Heart left ventricle (tissue), 16 donors: ENCODE data around the gene UBE2H. TPM values are rescaled to one million over a fixed set of nuclear protein-coding genes. Genes with fewer than 3 reads are reported as not detected.

Source experiments
- ATAC-seq, 4 donors: fragments of 200-7000 bp; cut with Tn5 transposase; one replicate each; pipeline ENCODE4 v1.9.1; 2020 to 2022; ENCODE audit warnings: moderate library complexity in 4 of 4, mild to moderate bottlenecking in 3 of 4, moderate number of reproducible peaks in 1 of 4
- DNase-seq, 5 donors: peaks; one replicate each; pipeline ENCODE4 v3.0.0-alpha.2; 2020
- H3K27ac ChIP-seq, 12 donors: fragments of 200-600 bp; sonication (generic) in 4 of 12; one replicate each; pipeline versions ENCODE4 v1.5.0 to v1.8.0; 2016 to 2022; ENCODE audit warnings: mild to moderate bottlenecking in 2 of 12
- H3K27me3 ChIP-seq, 9 donors: fragments of 200-600 bp; sonication (generic) in 2 of 9; one replicate each; pipeline versions ENCODE4 v1.5.1 to v1.8.0; 2016 to 2022; ENCODE audit warnings: mild to moderate bottlenecking in 3 of 9
- H3K36me3 ChIP-seq, 9 donors: fragments of 200-600 bp; sonication (generic) in 2 of 9; one replicate each; pipeline versions ENCODE4 v1.5.0 to v1.8.0; 2018 to 2022; ENCODE audit warnings: mild to moderate bottlenecking in 2 of 9
- H3K4me1 ChIP-seq, 12 donors: fragments of 200-600 bp; sonication (generic) in 4 of 12; one replicate each; pipeline versions ENCODE4 v1.5.0 to v1.8.0; 2016 to 2022; ENCODE audit warnings: mild to moderate bottlenecking in 3 of 12
- H3K4me3 ChIP-seq, 12 donors: fragments of 200-600 bp; sonication (generic) in 4 of 12; one replicate each; pipeline versions ENCODE4 v1.5.0 to v1.8.0; 2017 to 2022; ENCODE audit warnings: mild to moderate bottlenecking in 9 of 12, moderate library complexity in 4 of 12
- H3K9me3 ChIP-seq, 12 donors: fragments of 200-600 bp; sonication (generic) in 4 of 12; one replicate each; pipeline versions ENCODE4 v1.5.0 to v1.8.0; 2016 to 2022; ENCODE audit warnings: mild to moderate bottlenecking in 1 of 12
- POLR2A ChIP-seq, 2 donors: fragments of 450-650 bp; IDR thresholded peaks; one replicate each; pipeline ENCODE4 v1.6.1; 2017; ENCODE audit warnings: antibody characterized with exemption in 2 of 2, mild to moderate bottlenecking in 2 of 2, moderate library complexity in 2 of 2
- WGBS, 4 donors: extraction: QIAGEN DNeasy Blood & Tissue Kit in 2 of 4; methylation state at CpG; one replicate each; pipeline versions ENCODE4 v1.1.5 to v1.1.7; 2013 to 2018; 5-methylcytosine and 5-hydroxymethylcytosine counted together
- intact Hi-C, 10 donors: fragments of 100-400 bp; cut with DNase I; formaldehyde crosslinking; loops; one replicate each; pipeline versions ENCODE4 v1.11.1 to v1.14.2; 2022
- polyA plus RNA-seq, 2 donors: library from polyadenylated mRNA; stranded (reverse); fragments of 200-250 nt; gene quantifications; one replicate each; pipeline ENCODE4 v1.2.3, GENCODE V29; 2013
- total RNA-seq, 9 donors: library from RNA; depleted of rRNA in 2 of 9; stranded (reverse); fragments of >200 nt in 2 of 9; fragmentation: NEBNext Ultra II Directional in 3 of 9; extraction: Animal tissue kit (Norgen Biotek cat#: 25700) in 3 of 9; gene quantifications; one replicate each; pipeline versions ENCODE4 v1.1.0 to v1.2.4, GENCODE V29; 2016 to 2023
- TF ChIP-seq, protein P1 (sequence below), 12 donors: fragments of 200-600 bp; sonication (generic) in 4 of 12; IDR thresholded peaks; one replicate each; pipeline versions ENCODE4 v1.5.0 to v1.8.0; 2018 to 2022; ENCODE audit warnings: antibody characterized with exemption in 12 of 12, mild to moderate bottlenecking in 5 of 12
- donor health status: ischemic (EF 13 %, LVEDD 7.1; RV severe dilation, severe dysfunction).
- donor health status: healthy with polysubstance abuse.
- donor health status: DM: no; HTN: yes; CAD: no.
- donor health status: DM: no; HTN: no; CAD: no.
- donor health status: ischemic (EF 25% LVEDD 6.9; RV normal size, moderate dysfunction).
- donor health status: ischemic (EF 25% LVEDD 5.7; RV mildly dilated, moderate dysfunction).
- donor health status: healthy.
- donor health status: DM: yes; HTN: yes; CAD: no.
- donor health status: ischemic (EF 35%, LVEDD 5.7; RV mildly dilated, moderate dysfunction).
- donor health status: nonischemic (EF 11% LVEDD 7.7; RV severe dilation, severe dysfunction).
- donor health status: DM: yes; HTN: yes; CAD: no.
- donor health status: PGD.
- donor health status: ischemic (EF 29% LVEDD 5.4; RV normal size, mild dysfunction).
- donor health status: nonischemic (EF 23%, LVEDD 6.1; RV moderate dilation, normal function).

The UBE2H gene
- total and polyA plus RNA-seq, 11 donors, result 46.5 to 219 (median 112) TPM

DNA sequence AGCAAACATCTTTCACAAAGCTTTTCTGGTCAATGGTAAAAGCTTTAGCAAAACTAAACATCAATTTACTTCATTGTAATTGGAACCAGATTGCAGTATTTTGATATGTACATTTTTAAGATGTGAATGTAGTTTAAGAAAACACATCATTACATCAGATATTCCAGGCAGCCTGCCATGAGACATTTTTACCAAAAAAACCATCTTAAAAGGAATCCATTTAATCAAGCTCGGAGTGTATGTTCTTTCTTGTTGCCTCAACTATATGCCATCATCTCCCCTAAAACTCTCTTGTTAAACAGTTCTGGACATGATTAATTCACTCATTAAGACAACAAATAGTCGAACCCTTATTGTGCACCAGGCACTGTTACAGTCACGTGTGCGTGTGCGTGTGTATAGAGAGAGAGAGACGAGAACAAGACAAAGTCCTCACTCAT lies 97.5 kb downstream of the UBE2H start:
- Histone ChIP-seq H3K4me3 (no peak overlapping the region), H3K36me3 (peaks cover 0 to 18% (median 0%) of the 10 kb centered on the region in 9 donors), H3K27ac (peak overlapping the region in 3 of 12 donors; percentile 4 to 9 (median 6)), H3K4me1 (peaks cover 3 to 75% (median 49%) of the 10 kb centered on the region in 12 donors), H3K9me3 (no peaks in the 10 kb centered on the region), H3K27me3 (no peaks in the 10 kb centered on the region)
- WGBS, 4 donors, result 84 to 89% (median 87%) methylated on average over 6 of the region's 6 CpGs
- DNase-seq, result no peak
- ATAC-seq, result no peak
- TF ChIP-seq POLR2A (IDR thresholded peaks at IDR 0.05), result no peak
- TF ChIP-seq, protein P1, sequence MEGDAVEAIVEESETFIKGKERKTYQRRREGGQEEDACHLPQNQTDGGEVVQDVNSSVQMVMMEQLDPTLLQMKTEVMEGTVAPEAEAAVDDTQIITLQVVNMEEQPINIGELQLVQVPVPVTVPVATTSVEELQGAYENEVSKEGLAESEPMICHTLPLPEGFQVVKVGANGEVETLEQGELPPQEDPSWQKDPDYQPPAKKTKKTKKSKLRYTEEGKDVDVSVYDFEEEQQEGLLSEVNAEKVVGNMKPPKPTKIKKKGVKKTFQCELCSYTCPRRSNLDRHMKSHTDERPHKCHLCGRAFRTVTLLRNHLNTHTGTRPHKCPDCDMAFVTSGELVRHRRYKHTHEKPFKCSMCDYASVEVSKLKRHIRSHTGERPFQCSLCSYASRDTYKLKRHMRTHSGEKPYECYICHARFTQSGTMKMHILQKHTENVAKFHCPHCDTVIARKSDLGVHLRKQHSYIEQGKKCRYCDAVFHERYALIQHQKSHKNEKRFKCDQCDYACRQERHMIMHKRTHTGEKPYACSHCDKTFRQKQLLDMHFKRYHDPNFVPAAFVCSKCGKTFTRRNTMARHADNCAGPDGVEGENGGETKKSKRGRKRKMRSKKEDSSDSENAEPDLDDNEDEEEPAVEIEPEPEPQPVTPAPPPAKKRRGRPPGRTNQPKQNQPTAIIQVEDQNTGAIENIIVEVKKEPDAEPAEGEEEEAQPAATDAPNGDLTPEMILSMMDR (IDR thresholded peaks at IDR 0.05), result no peak
- intact Hi-C loops, result no loop called here

DNA sequence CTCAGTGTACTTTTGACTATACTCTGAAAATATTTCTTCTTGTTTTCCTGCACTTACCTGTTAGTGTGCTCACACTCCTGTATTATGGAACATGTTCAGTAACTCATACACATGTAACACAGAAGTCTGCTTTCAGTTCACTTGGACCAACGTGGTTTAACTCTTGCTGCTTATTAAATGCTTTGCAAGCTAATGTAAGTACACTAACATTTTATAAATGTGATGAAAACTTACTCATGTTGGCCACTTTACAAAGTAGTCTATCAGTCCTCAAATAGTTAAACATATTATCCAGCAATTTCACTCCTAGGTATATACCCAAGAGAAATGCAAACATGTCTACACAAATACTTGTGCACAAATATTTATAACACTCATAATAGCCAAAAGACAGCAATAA lies 98.4 kb downstream of the UBE2H start:
- TF ChIP-seq, protein P1 (IDR thresholded peaks at IDR 0.05), result no peak
- no peak for TF ChIP-seq POLR2A (IDR thresholded peaks at IDR 0.05)
- no peaks in the 10 kb centered on the region for H3K9me3 ChIP-seq
- peak overlapping the region in 7 of 12 donors; percentile 4 to 68 (median 24) for H3K27ac ChIP-seq
- H3K4me3 ChIP-seq, result no peak overlapping the region
- peaks cover 3 to 67% (median 41%) of the 10 kb centered on the region in 12 donors for H3K4me1 ChIP-seq
- H3K27me3 ChIP-seq, result no peaks in the 10 kb centered on the region
- ATAC-seq (no peak), DNase-seq (no peak)
- intact Hi-C loops, result no loop called here
- 41 to 62% (median 44%) methylated on average over 1 of the region's 1 CpG for WGBS, 4 donors
- peaks cover 0 to 18% (median 5%) of the 10 kb centered on the region in 9 donors for H3K36me3 ChIP-seq

DNA sequence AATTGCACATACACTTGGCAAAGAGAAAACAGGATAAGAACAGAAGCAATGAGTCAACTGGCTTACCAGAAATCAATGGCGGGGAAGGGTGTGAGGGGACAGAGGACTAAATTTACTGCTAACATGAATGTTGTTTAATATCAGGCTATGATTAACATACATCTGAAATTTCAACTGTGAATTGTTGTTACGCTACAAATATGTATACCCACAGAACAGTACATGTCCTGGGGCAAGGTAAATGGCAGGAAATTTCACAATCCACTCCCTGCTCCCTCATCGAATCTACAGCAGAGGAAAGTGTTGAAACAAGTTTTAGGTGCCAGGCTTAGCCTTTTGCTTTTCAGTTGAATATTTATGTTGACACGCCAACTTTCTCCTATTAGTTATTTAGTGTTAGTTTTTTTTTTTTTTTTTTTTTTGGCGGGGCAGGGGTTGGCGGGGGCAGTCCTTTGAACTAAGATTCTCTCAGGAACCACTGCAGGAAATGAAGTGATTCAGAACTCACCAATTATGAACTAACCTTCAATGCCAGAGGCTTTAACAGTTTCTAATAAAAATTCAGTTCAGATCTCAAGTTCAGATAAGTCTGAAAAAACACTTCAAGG lies 99.0 kb downstream of the UBE2H start:
- no peak for DNase-seq
- no peaks in the 10 kb centered on the region for H3K27me3 ChIP-seq
- peak overlapping the region in 8 of 12 donors; percentile 4 to 68 (median 18) for H3K27ac ChIP-seq
- intact Hi-C loops, result no loop called here
- H3K36me3 ChIP-seq, result peaks cover 0 to 18% (median 5%) of the 10 kb centered on the region in 9 donors
- H3K4me1 ChIP-seq, result peaks cover 3 to 60% (median 35%) of the 10 kb centered on the region in 12 donors
- TF ChIP-seq POLR2A (IDR thresholded peaks at IDR 0.05), result no peak
- TF ChIP-seq, protein P1 (IDR thresholded peaks at IDR 0.05), result no peak
- H3K4me3 ChIP-seq, result no peak overlapping the region
- 65 to 72% (median 69%) methylated on average over 6 of the region's 6 CpGs for WGBS, 4 donors
- ATAC-seq, result peak in 2 of 4 donors; percentile 35 to 56
- H3K9me3 ChIP-seq, result no peaks in the 10 kb centered on the region

DNA sequence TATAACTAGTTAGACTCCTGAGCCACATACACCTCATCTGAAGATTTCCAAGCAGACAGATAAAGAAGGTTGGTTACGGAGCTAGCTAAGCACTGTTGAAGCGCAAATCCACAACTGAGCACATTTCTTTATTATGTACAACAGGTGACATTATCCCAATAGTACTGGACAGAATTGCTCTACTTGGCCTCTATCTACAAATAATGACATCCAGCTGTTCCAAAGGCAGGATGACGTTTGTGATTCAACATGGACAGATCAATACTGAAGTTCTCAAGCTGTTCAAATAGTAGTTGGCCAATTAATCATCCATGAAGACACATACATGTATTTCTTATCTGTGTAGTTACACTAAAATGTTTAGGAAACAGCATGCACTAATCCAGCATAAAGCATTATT lies 101.0 kb downstream of the UBE2H start:
- peaks cover 3 to 61% (median 39%) of the 10 kb centered on the region in 12 donors for H3K4me1 ChIP-seq
- H3K27me3 ChIP-seq, result no peaks in the 10 kb centered on the region
- no peaks in the 10 kb centered on the region for H3K9me3 ChIP-seq
- intact Hi-C loops, result no loop called here
- H3K36me3 ChIP-seq, result peaks cover 0 to 14% (median 5%) of the 10 kb centered on the region in 9 donors
- WGBS, 4 donors, result 77 to 89% (median 86%) methylated on average over 3 of the region's 3 CpGs
- H3K27ac ChIP-seq, result peak overlapping the region in 1 of 12 donors; percentile 4
- no peak overlapping the region for H3K4me3 ChIP-seq
- DNase-seq (no peak), ATAC-seq (no peak)
- TF ChIP-seq, protein P1 (IDR thresholded peaks at IDR 0.05), result no peak
- TF ChIP-seq POLR2A (IDR thresholded peaks at IDR 0.05), result no peak
